A673 (cell line): Measurements from ENCODE around the gene XYLT2. TPM values are rescaled to one million over a fixed set of nuclear protein-coding genes. Genes with fewer than 3 reads are reported as not detected.
A peak's percentile ranks its signal among the peaks of the same experiment; 100 is the strongest.

Experiments
- BruUV-seq: library from RNA; stranded (reverse); fragments of 400-500 nt; replicated peaks from 2 replicates; lab custom pipeline; 2021; lab: Mats Ljungman, UMichigan
- CTCF ChIA-PET: fragments of 300-600 bp; sonication (Branson Sonifier 250); formaldehyde crosslinking; loops from one replicate; lab custom pipeline; 2022; ENCODE audit warnings: antibody characterized with exemption; lab: Charles Lee
- POLR2A ChIA-PET: fragments of 300-600 bp; sonication (Branson Sonifier 250); formaldehyde crosslinking; loops from one replicate; lab custom pipeline; 2022; ENCODE audit warnings: antibody characterized with exemption; ENCODE audit not compliant: low non-redundant PET; lab: Charles Lee
- DNase-seq: peaks from one replicate; pipeline ENCODE4 v3.0.0-alpha.2; 2015; ENCODE audit warnings: low spot score
- H3K27ac ChIP-seq: fragments of 200-600 bp; sonication (generic); 2 replicates; pipeline ENCODE4 v1.5.1; 2016; ENCODE audit warnings: mixed run types, low read depth, mild to moderate bottlenecking, mixed read lengths, antibody characterized with exemption, low read length; ENCODE audit not compliant: poor library complexity, severe bottlenecking
- H3K27me3 ChIP-seq: fragments of 200-600 bp; sonication (generic); replicated peaks from 2 replicates; pipeline ENCODE4 v1.6.1; 2017; ENCODE audit warnings: mixed run types, low read depth, mild to moderate bottlenecking, mixed read lengths, antibody characterized with exemption, low read length; ENCODE audit not compliant: insufficient read depth, poor library complexity
- H3K36me3 ChIP-seq: fragments of 200-600 bp; sonication (generic); 2 replicates; pipeline ENCODE4 v1.6.1; 2016; ENCODE audit warnings: mixed run types, mild to moderate bottlenecking, mixed read lengths, antibody characterized with exemption, low read length; ENCODE audit not compliant: insufficient read depth, poor library complexity, severe bottlenecking
- H3K4me1 ChIP-seq: fragments of 200-600 bp; sonication (generic); 2 replicates; pipeline ENCODE4 v1.6.1; 2017; ENCODE audit warnings: mixed run types, mild to moderate bottlenecking, mixed read lengths, antibody characterized with exemption, low read length; ENCODE audit not compliant: insufficient read depth, poor library complexity, severe bottlenecking
- H3K4me3 ChIP-seq: fragments of 200-600 bp; sonication (generic); 2 replicates; pipeline ENCODE4 v1.5.1; 2016; ENCODE audit warnings: low read depth, mixed run types, mild to moderate bottlenecking, mixed read lengths, low read length; ENCODE audit not compliant: poor library complexity, severe bottlenecking
- H3K9me3 ChIP-seq: fragments of 200-600 bp; sonication (generic); 2 replicates; pipeline ENCODE4 v1.6.1; 2016; ENCODE audit warnings: mixed run types, low read depth, mild to moderate bottlenecking, mixed read lengths, antibody characterized with exemption, low read length; ENCODE audit not compliant: poor library complexity, severe bottlenecking
- CTCF ChIP-seq: fragments of 300-800, 200-600 bp; sonication (generic); conservative IDR thresholded peaks from 2 replicates; pipeline ENCODE4 v1.5.1; 2017; ENCODE audit warnings: low read depth, mild to moderate bottlenecking, antibody characterized with exemption, low read length, moderate library complexity, mixed read lengths
- EZH2 ChIP-seq: fragments of 200-600 bp; sonication (generic); IDR thresholded peaks from 2 replicates; pipeline ENCODE4 v1.6.1; 2017; ENCODE audit warnings: borderline replicate concordance, low read depth, mild to moderate bottlenecking, mixed read lengths, antibody characterized with exemption, low read length; ENCODE audit not compliant: poor library complexity, severe bottlenecking
- intact Hi-C: fragments of 100-400 bp; cut with micrococcal nuclease; formaldehyde crosslinking; loops from one replicate; pipeline ENCODE4 v1.10.0; 2022; ENCODE audit not compliant: unreplicated experiment
- total RNA-seq: library from RNA; stranded (reverse); gene quantifications from 2 replicates; pipeline ENCODE4 v1.2.3, GENCODE V29; 2021

The XYLT2 gene
- total RNA-seq, 1 experiment from 2014 or later = 15.8 TPM

GRCh38 chr17:50318501-50319285 is 27.2 kb upstream of the XYLT2 start:
- Histone ChIP-seq H3K27ac (no peak overlapping the region), H3K9me3 (no peaks in the 10 kb centered on the region), H3K4me1 (peaks cover 39% of the 10 kb centered on the region), H3K4me3 (no peak overlapping the region), H3K36me3 (no peaks in the 10 kb centered on the region), H3K27me3 (peaks cover 50% of the 10 kb centered on the region)
- ChIA-PET POLR2A (interaction anchor here (0.6 kb wide), 1 partner anchor 378 kb away, joined by 4 read pairs; no protein-coding TSS in a partner anchor), CTCF (no interaction called here)
- TF ChIP-seq EZH2 (no peak), CTCF (no peak)
- BruUV-seq = no TSS peak
- no peak for DNase-seq
- intact Hi-C loops = no loop called here

GRCh38 chr17:50319306-50320004 is 26.5 kb upstream of the XYLT2 start:
- POLR2A ChIA-PET = interaction anchor here (0.6 kb wide), 1 partner anchor 377 kb away, joined by 4 read pairs; no protein-coding TSS in a partner anchor

GRCh38 chr17:50322271-50322670 is 23.7 kb upstream of the XYLT2 start:
- H3K27ac ChIP-seq = no peak overlapping the region
- DNase-seq = peak; percentile 64
- TF ChIP-seq EZH2 (no peak), CTCF (no peak)
- ChIA-PET POLR2A (no interaction called here), CTCF (no interaction called here)
- BruUV-seq = no TSS peak
- no peaks in the 10 kb centered on the region for H3K9me3 ChIP-seq
- H3K36me3 ChIP-seq = no peaks in the 10 kb centered on the region
- peaks cover 22% of the 10 kb centered on the region for H3K4me1 ChIP-seq
- peaks cover 28% of the 10 kb centered on the region for H3K27me3 ChIP-seq
- no peak overlapping the region for H3K4me3 ChIP-seq
- intact Hi-C loops = no loop called here

More at GRCh38 chr17:50319306-50320004, 26.5 kb upstream of the XYLT2 start:
- no peak for DNase-seq
- Histone ChIP-seq H3K4me3 (no peak overlapping the region), H3K27me3 (peaks cover 43% of the 10 kb centered on the region), H3K9me3 (no peaks in the 10 kb centered on the region), H3K4me1 (peaks cover 39% of the 10 kb centered on the region), H3K27ac (no peak overlapping the region), H3K36me3 (no peaks in the 10 kb centered on the region)
- TF ChIP-seq CTCF (no peak), EZH2 (no peak)
- CTCF ChIA-PET = no interaction called here
- intact Hi-C loops = no loop called here
- no TSS peak for BruUV-seq
